Retina (tissue), 1 donor: Measurements from ENCODE around the gene CDK3.
"Not testable (repeated sequence)": the region's sequence is repeated elsewhere in the genome, so short reads cannot be mapped to it uniquely, and the experiment has no call there.

Source experiments
- DNase-seq: peaks from one replicate; pipeline ENCODE4 v3.0.0-alpha.2; 2016

The CDK3 gene

GRCh38 chr17:76000755-76001521, at the start of gene CDK3:
CDK3 (plus strand) TSS chr17:76000855; CDS start chr17:76001426, 571 bp downstream.
- no peak for DNase-seq

- no peak for DNase-seq
Observed at GRCh38 chr17:75950855-75951554, 49.6 kb upstream of the CDK3 start.

GRCh38 chr17:75959051-75959838, 41.4 kb upstream of the CDK3 start:
- no peak for DNase-seq

- no peak for DNase-seq
Observed at GRCh38 chr17:75959839-75960511, 40.7 kb upstream of the CDK3 start.

GRCh38 chr17:75965468-75965867, 35.2 kb upstream of the CDK3 start:
- DNase-seq: no peak

- DNase-seq: not testable (repeated sequence)
Observed at GRCh38 chr17:75969044-75969443, 31.6 kb upstream of the CDK3 start.

GRCh38 chr17:75970011-75970523, 30.6 kb upstream of the CDK3 start:
- no peak for DNase-seq

GRCh38 chr17:75970626-75971025, 30.0 kb upstream of the CDK3 start:
- DNase-seq: no peak

- not testable (repeated sequence) for DNase-seq
Observed at GRCh38 chr17:75975187-75975586, 25.5 kb upstream of the CDK3 start.

GRCh38 chr17:75975757-75976174, 24.9 kb upstream of the CDK3 start:
- DNase-seq: no peak

GRCh38 chr17:75976175-75976848, 24.3 kb upstream of the CDK3 start:
- no peak for DNase-seq

- DNase-seq: peak; percentile 99
Observed at GRCh38 chr17:75978938-75979704, 21.5 kb upstream of the CDK3 start, which contains the start of the genes ACOX1 and TEN1. ACOX1 (minus strand) TSS chr17:75979166; CDS start chr17:75979073, 93 bp downstream. TEN1 (plus strand) TSS chr17:75979240; CDS start chr17:75986193, 6,953 bp downstream.

GRCh38 chr17:75979705-75980187, 20.9 kb upstream of the CDK3 start:
- DNase-seq: no peak

GRCh38 chr17:75980188-75981018, 20.3 kb upstream of the CDK3 start:
- DNase-seq: peak; percentile 13

- no peak for DNase-seq
Observed at GRCh38 chr17:75981019-75981615, 19.5 kb upstream of the CDK3 start.

- no peak for DNase-seq
Observed at GRCh38 chr17:75983501-75984181, 17.0 kb upstream of the CDK3 start.

- DNase-seq: no peak
Observed at GRCh38 chr17:75985986-75986385, 14.7 kb upstream of the CDK3 start.

- DNase-seq: no peak
Observed at GRCh38 chr17:75987041-75987440, 13.6 kb upstream of the CDK3 start.

GRCh38 chr17:75991396-75991795, 9.3 kb upstream of the CDK3 start:
- DNase-seq: no peak
